Neural cell (in vitro differentiated cells): ENCODE measurements around the gene RPS18. TPM values are rescaled to one million over a fixed set of nuclear protein-coding genes. Genes with fewer than 3 reads are reported as not detected.

Experiments used
- H2AFZ ChIP-seq: fragments of 200-600, 300-800 bp; sonication (generic), shearing (Covaris generic); 2 replicates; pipeline ENCODE4 v1.6.0; 2014; ENCODE audit warnings: low read depth, mild to moderate bottlenecking, antibody characterized with exemption, low read length, moderate library complexity
- H3F3A ChIP-seq: fragments of 200-600 bp; shearing (Covaris generic); 2 replicates; pipeline ENCODE4 v1.6.1; 2016; ENCODE audit warnings: mild to moderate bottlenecking, moderate library complexity, mixed read lengths, antibody characterized with exemption, low read length; ENCODE audit not compliant: insufficient read depth, poor library complexity, severe bottlenecking
- H3K27ac ChIP-seq: fragments of 200-600, 300-800 bp; sonication (generic), shearing (Covaris generic); 2 replicates; pipeline ENCODE4 v1.5.1; 2014; ENCODE audit warnings: mild to moderate bottlenecking, low read length, moderate library complexity
- H3K27me3 ChIP-seq: fragments of 300-800, 200-600 bp; sonication (generic), shearing (Covaris generic); 2 replicates; pipeline ENCODE4 v1.6.0; 2014; ENCODE audit warnings: mild to moderate bottlenecking, low read depth, low read length, moderate library complexity; ENCODE audit not compliant: insufficient read depth
- H3K36me3 ChIP-seq: fragments of 300-800, 200-600 bp; sonication (generic), shearing (Covaris generic); 2 replicates; pipeline ENCODE4 v1.5.1; 2014; ENCODE audit warnings: mild to moderate bottlenecking, antibody characterized with exemption, low read length, moderate library complexity; ENCODE audit not compliant: insufficient read depth
- H3K4me2 ChIP-seq: fragments of 300-800, 200-600 bp; sonication (generic), shearing (Covaris generic); 2 replicates; pipeline ENCODE4 v1.6.0; 2014; ENCODE audit warnings: mild to moderate bottlenecking, low read length
- H3K4me3 ChIP-seq: fragments of 300-800, 200-600 bp; sonication (generic), shearing (Covaris generic); 2 replicates; pipeline ENCODE4 v1.5.1; 2014; ENCODE audit warnings: mild to moderate bottlenecking, low read length, moderate library complexity
- H3K79me2 ChIP-seq: fragments of 200-600 bp; shearing (Covaris generic); replicated peaks from 2 replicates; pipeline ENCODE4 v1.6.0; 2014; ENCODE audit warnings: mild to moderate bottlenecking, low read length, moderate library complexity; ENCODE audit not compliant: insufficient read depth
- H3K9ac ChIP-seq: fragments of 300-800, 200-600 bp; sonication (generic), shearing (Covaris generic); 2 replicates; pipeline ENCODE4 v1.6.1; 2016; ENCODE audit warnings: mild to moderate bottlenecking, low read length, mixed read lengths
- H3K9me2 ChIP-seq: fragments of 200-600 bp; shearing (Covaris generic); 2 replicates; pipeline ENCODE4 v1.6.1; 2016; ENCODE audit warnings: mild to moderate bottlenecking, low read length, mixed read lengths; ENCODE audit not compliant: insufficient read depth
- H3K9me3 ChIP-seq: fragments of 200-600, 300-800 bp; sonication (generic), shearing (Covaris generic); 2 replicates; pipeline ENCODE4 v1.6.1; 2016; ENCODE audit warnings: mild to moderate bottlenecking, mixed run types, low read length, moderate library complexity, mixed read lengths
- H4K20me1 ChIP-seq: fragments of 200-600 bp; shearing (Covaris generic); 2 replicates; pipeline ENCODE4 v1.6.1; 2016; ENCODE audit warnings: mild to moderate bottlenecking, mixed run types; ENCODE audit not compliant: insufficient read depth
- CTCF ChIP-seq: fragments of 450-650 bp; IDR thresholded peaks from 2 replicates; pipeline ENCODE4 v1.5.1; 2014; ENCODE audit warnings: antibody characterized with exemption, mild to moderate bottlenecking, moderate library complexity; ENCODE audit not compliant: poor library complexity, severe bottlenecking
- EP300 ChIP-seq: fragments of 450-650 bp; conservative IDR thresholded peaks from 2 replicates; pipeline ENCODE4 v1.6.1; 2014; ENCODE audit warnings: antibody characterized with exemption, mild to moderate bottlenecking, moderate library complexity; ENCODE audit not compliant: poor library complexity, severe bottlenecking
- EZH2 ChIP-seq: fragments of 200-600, 300-800 bp; shearing (Covaris generic), sonication (generic); IDR thresholded peaks from 2 replicates; pipeline ENCODE4 v1.6.1; 2014; ENCODE audit warnings: antibody characterized with exemption, low read length, borderline replicate concordance, mild to moderate bottlenecking; ENCODE audit not compliant: insufficient read depth, poor library complexity, severe bottlenecking
- MXI1 ChIP-seq: fragments of 450-650 bp; conservative IDR thresholded peaks from 2 replicates; pipeline ENCODE4 v1.6.1; 2014; ENCODE audit warnings: antibody characterized with exemption, mild to moderate bottlenecking; ENCODE audit not compliant: poor library complexity, severe bottlenecking
- POLR2AphosphoS5 ChIP-seq: IDR thresholded peaks from 2 replicates; pipeline ENCODE4 v1.6.1; 2012
- RAD21 ChIP-seq: fragments of 450-650 bp; conservative IDR thresholded peaks from 2 replicates; pipeline ENCODE4 v1.6.1; 2014; ENCODE audit warnings: antibody characterized with exemption, mild to moderate bottlenecking, moderate library complexity
- SMC3 ChIP-seq: fragments of 450-650 bp; conservative IDR thresholded peaks from 2 replicates; pipeline ENCODE4 v1.6.1; 2014; ENCODE audit warnings: antibody characterized with exemption, mild to moderate bottlenecking, moderate library complexity; ENCODE audit not compliant: poor library complexity
- TAF1 ChIP-seq: IDR thresholded peaks from 2 replicates; pipeline ENCODE4 v1.6.1; 2012; ENCODE audit warnings: low read depth
- polyA plus RNA-seq: library from polyadenylated mRNA; depleted of rRNA; stranded (reverse); fragments of >200 nt; gene quantifications from 2 replicates; pipeline ENCODE4 v1.2.3, GENCODE V29; 2014
- TF ChIP-seq, protein P1 (sequence below): IDR thresholded peaks from 2 replicates; pipeline ENCODE4 v1.6.1; 2012; ENCODE audit warnings: borderline replicate concordance

The RPS18 gene
- polyA plus RNA-seq, 1 donor from 2014 or later: 2,078 TPM

DNA sequence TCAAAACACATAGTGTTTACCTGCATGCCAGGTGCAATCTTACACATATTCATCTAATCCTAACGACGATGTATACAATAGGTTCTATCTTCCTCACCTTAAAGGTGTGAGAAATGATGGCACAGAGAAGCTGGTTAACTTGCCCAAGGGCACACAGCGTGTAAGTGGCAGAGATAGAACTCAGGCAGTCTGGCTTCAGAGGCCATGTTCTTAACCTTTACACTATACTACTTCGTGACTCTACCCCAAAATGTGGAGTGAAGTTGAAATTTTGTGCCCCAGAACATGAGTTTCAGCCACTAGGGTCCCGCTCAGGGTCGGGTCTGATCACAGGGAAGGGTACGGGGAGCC, 783 bp upstream of the RPS18 start:
- Histone ChIP-seq H3K9me2 (no peaks in the 10 kb centered on the region), H3F3A (no peaks in the 10 kb centered on the region), H3K79me2 (peaks cover 19% of the 10 kb centered on the region), H3K9ac (peak overlapping the region; percentile 86), H3K9me3 (no peaks in the 10 kb centered on the region), H3K27me3 (no peaks in the 10 kb centered on the region), H3K4me2 (peak overlapping the region; percentile 40), H2AFZ (peak overlapping the region; percentile 74), H3K27ac (peak overlapping the region; percentile 97), H3K4me3 (peak overlapping the region; percentile 71), H3K36me3 (no peaks in the 10 kb centered on the region), H4K20me1 (no peaks in the 10 kb centered on the region)
- TF ChIP-seq, protein P1, sequence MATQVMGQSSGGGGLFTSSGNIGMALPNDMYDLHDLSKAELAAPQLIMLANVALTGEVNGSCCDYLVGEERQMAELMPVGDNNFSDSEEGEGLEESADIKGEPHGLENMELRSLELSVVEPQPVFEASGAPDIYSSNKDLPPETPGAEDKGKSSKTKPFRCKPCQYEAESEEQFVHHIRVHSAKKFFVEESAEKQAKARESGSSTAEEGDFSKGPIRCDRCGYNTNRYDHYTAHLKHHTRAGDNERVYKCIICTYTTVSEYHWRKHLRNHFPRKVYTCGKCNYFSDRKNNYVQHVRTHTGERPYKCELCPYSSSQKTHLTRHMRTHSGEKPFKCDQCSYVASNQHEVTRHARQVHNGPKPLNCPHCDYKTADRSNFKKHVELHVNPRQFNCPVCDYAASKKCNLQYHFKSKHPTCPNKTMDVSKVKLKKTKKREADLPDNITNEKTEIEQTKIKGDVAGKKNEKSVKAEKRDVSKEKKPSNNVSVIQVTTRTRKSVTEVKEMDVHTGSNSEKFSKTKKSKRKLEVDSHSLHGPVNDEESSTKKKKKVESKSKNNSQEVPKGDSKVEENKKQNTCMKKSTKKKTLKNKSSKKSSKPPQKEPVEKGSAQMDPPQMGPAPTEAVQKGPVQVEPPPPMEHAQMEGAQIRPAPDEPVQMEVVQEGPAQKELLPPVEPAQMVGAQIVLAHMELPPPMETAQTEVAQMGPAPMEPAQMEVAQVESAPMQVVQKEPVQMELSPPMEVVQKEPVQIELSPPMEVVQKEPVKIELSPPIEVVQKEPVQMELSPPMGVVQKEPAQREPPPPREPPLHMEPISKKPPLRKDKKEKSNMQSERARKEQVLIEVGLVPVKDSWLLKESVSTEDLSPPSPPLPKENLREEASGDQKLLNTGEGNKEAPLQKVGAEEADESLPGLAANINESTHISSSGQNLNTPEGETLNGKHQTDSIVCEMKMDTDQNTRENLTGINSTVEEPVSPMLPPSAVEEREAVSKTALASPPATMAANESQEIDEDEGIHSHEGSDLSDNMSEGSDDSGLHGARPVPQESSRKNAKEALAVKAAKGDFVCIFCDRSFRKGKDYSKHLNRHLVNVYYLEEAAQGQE: no peak
- TF ChIP-seq POLR2AphosphoS5: no peak
- TF ChIP-seq SMC3: no peak
- TF ChIP-seq MXI1: no peak
- TF ChIP-seq TAF1: no peak
- TF ChIP-seq RAD21: no peak
- TF ChIP-seq EP300: no peak
- no peak for TF ChIP-seq CTCF
- TF ChIP-seq EZH2: no peak

GRCh38 chr6:33272275-33273128, 627 bp downstream of the RPS18 start:
- H2AFZ ChIP-seq: no peak overlapping the region
- peak overlapping the region; percentile 86 for H3K9ac ChIP-seq
- H3K79me2 ChIP-seq: peaks cover 19% of the 10 kb centered on the region
- H3K4me3 ChIP-seq: peak overlapping the region; percentile 71
- no peaks in the 10 kb centered on the region for H3F3A ChIP-seq
- H3K36me3 ChIP-seq: no peaks in the 10 kb centered on the region
- no peaks in the 10 kb centered on the region for H4K20me1 ChIP-seq
- H3K27me3 ChIP-seq: no peaks in the 10 kb centered on the region
- TF ChIP-seq EP300: no peak
- no peak for TF ChIP-seq SMC3
- no peak for TF ChIP-seq POLR2AphosphoS5
- no peak for TF ChIP-seq RAD21
- TF ChIP-seq, protein P1: no peak
- TF ChIP-seq EZH2: no peak
- TF ChIP-seq CTCF: no peak
- no peak for TF ChIP-seq TAF1
- TF ChIP-seq MXI1: no peak
- no peaks in the 10 kb centered on the region for H3K9me3 ChIP-seq
- H3K4me2 ChIP-seq: peak overlapping the region; percentile 97
- peak overlapping the region; percentile 97 for H3K27ac ChIP-seq
- H3K9me2 ChIP-seq: no peaks in the 10 kb centered on the region
